Stimulated activated CD8-positive, alpha-beta memory T cell treated with anti-CD3 and anti-CD28 coated beads, Interleukin-7, amount 100 ng/mL, for 24 hours (primary cell): Measurements from ENCODE around the gene SCP2.
A peak's percentile ranks its signal among the peaks of the same experiment; 100 is the strongest.

Experiments
- DNase-seq: peaks from one replicate; pipeline ENCODE4 v3.0.0-alpha.2; 2020; ENCODE audit warnings: low read depth

Gene SCP2

GRCh38 chr1:52927212-52928014, at the start of gene SCP2:
SCP2 (plus strand) TSS chr1:52927276; CDS start chr1:52927397, 121 bp downstream.
- DNase-seq = peak; percentile 48

- DNase-seq = no peak
These were observed 49.5 kb upstream of the SCP2 start for GRCh38 chr1:52877554-52877953.

- no peak for DNase-seq
These were observed 46.9 kb upstream of the SCP2 start for GRCh38 chr1:52880206-52880605.

- DNase-seq = no peak
These were observed 39.6 kb upstream of the SCP2 start for GRCh38 chr1:52887483-52887882.

- no peak for DNase-seq
These were observed 34.5 kb upstream of the SCP2 start for GRCh38 chr1:52892424-52893215.

GRCh38 chr1:52899445-52899894, 27.6 kb upstream of the SCP2 start:
- no peak for DNase-seq

GRCh38 chr1:52900402-52900801, 26.7 kb upstream of the SCP2 start:
- no peak for DNase-seq

GRCh38 chr1:52901384-52901783, 25.7 kb upstream of the SCP2 start:
- DNase-seq = no peak

- no peak for DNase-seq
These were observed 22.7 kb upstream of the SCP2 start for GRCh38 chr1:52904208-52904926.

GRCh38 chr1:52904927-52905698, 22.0 kb upstream of the SCP2 start:
- no peak for DNase-seq

GRCh38 chr1:52906135-52906603, 20.9 kb upstream of the SCP2 start:
- DNase-seq = no peak

GRCh38 chr1:52907068-52907811, 19.8 kb upstream of the SCP2 start:
- no peak for DNase-seq

GRCh38 chr1:52907812-52908153, 19.3 kb upstream of the SCP2 start:
- DNase-seq = no peak

- DNase-seq = no peak
These were observed 15.5 kb upstream of the SCP2 start for GRCh38 chr1:52911541-52911940.

GRCh38 chr1:52913014-52913413, 14.1 kb upstream of the SCP2 start:
- DNase-seq = no peak

GRCh38 chr1:52913537-52913936, 13.5 kb upstream of the SCP2 start:
- no peak for DNase-seq

- DNase-seq = no peak
These were observed 12.6 kb upstream of the SCP2 start for GRCh38 chr1:52914463-52914862.

- DNase-seq = no peak
These were observed 11.7 kb upstream of the SCP2 start for GRCh38 chr1:52915211-52915854.

- DNase-seq = no peak
These were observed 11.2 kb upstream of the SCP2 start for GRCh38 chr1:52915855-52916220.

- DNase-seq = no peak
These were observed 10.7 kb upstream of the SCP2 start for GRCh38 chr1:52916241-52916975.
